GM19395 (cell line): Measurements from ENCODE around the gene PTBP1.

Source experiments
- ATAC-seq: cut with Tn5 transposase; IDR thresholded peaks from one replicate; pipeline ENCODE4 v1.9.1; 2021; ENCODE audit warnings: mild to moderate bottlenecking, moderate library complexity; ENCODE audit not compliant: unreplicated experiment

The PTBP1 gene

GRCh38 chr19:772063-772462, 25.2 kb upstream of the PTBP1 start:
- no peak for ATAC-seq

GRCh38 chr19:772730-773436, 24.4 kb upstream of the PTBP1 start:
- no peak for ATAC-seq

- no peak for ATAC-seq
Observed at GRCh38 chr19:776549-776948, 20.7 kb upstream of the PTBP1 start.

- no peak for ATAC-seq
Observed at GRCh38 chr19:778910-779653, 18.2 kb upstream of the PTBP1 start.

GRCh38 chr19:780935-781334, 16.3 kb upstream of the PTBP1 start:
- no peak for ATAC-seq

GRCh38 chr19:781800-782184, 15.5 kb upstream of the PTBP1 start:
- no peak for ATAC-seq

- ATAC-seq, result no peak
Observed at GRCh38 chr19:782185-782877, 14.9 kb upstream of the PTBP1 start.

- no peak for ATAC-seq
Observed at GRCh38 chr19:782878-783668, 14.2 kb upstream of the PTBP1 start.

- ATAC-seq, result no peak
Observed at GRCh38 chr19:784541-784940, 12.7 kb upstream of the PTBP1 start.

- ATAC-seq, result no peak
Observed at GRCh38 chr19:787536-787935, 9.7 kb upstream of the PTBP1 start.

GRCh38 chr19:788686-788982, 8.6 kb upstream of the PTBP1 start:
- no peak for ATAC-seq

GRCh38 chr19:788983-789700, 8.1 kb upstream of the PTBP1 start:
- no peak for ATAC-seq

GRCh38 chr19:789701-790060, 7.6 kb upstream of the PTBP1 start:
- ATAC-seq, result no peak

- no peak for ATAC-seq
Observed at GRCh38 chr19:791007-791566, 6.2 kb upstream of the PTBP1 start.

GRCh38 chr19:791567-792305, 5.5 kb upstream of the PTBP1 start:
- ATAC-seq, result no peak

GRCh38 chr19:792306-792885, 4.9 kb upstream of the PTBP1 start:
- ATAC-seq, result no peak

- no peak for ATAC-seq
Observed at GRCh38 chr19:793806-794205, 3.4 kb upstream of the PTBP1 start.

- no peak for ATAC-seq
Observed at GRCh38 chr19:795073-795611, 2.1 kb upstream of the PTBP1 start.
